Esophagus squamous epithelium (tissue), 4 donors: ENCODE measurements around the gene RSAD1.

Experiments used
- CTCF ChIP-seq, 6 experiments: fragments of 450-650 bp in 4 of 6; fragments of 200-600 bp in 2 of 6; sonication (generic) in 2 of 6; IDR thresholded peaks; one replicate each; pipeline ENCODE4 v1.5.1; 2016 to 2019; ENCODE audit warnings: antibody characterized with exemption in 6 of 6, mild to moderate bottlenecking in 4 of 6, moderate library complexity in 4 of 6
- POLR2A ChIP-seq, 4 donors: fragments of 450-650 bp; IDR thresholded peaks; one replicate each; pipeline ENCODE4 v1.6.1; 2017; ENCODE audit warnings: antibody characterized with exemption in 4 of 4, mild to moderate bottlenecking in 4 of 4, moderate library complexity in 3 of 4

GRCh38 chr17:50499270-50499669, 20.6 kb downstream of the RSAD1 start:
- no peak for TF ChIP-seq CTCF (IDR thresholded peaks at IDR 0.05)
- TF ChIP-seq POLR2A (IDR thresholded peaks at IDR 0.05): no peak
